Choroid plexus epithelial cell (primary cell): ENCODE results near the gene WNT7B.

Source experiments
- DNase-seq: peaks from one replicate; pipeline ENCODE4 v3.0.0-alpha.2; 2010; ENCODE audit warnings: low read depth
- H3K4me3 ChIP-seq: 2 replicates; pipeline ENCODE4 v1.5.1; 2011; ENCODE audit warnings: low read depth, mild to moderate bottlenecking, control low read depth, low read length, moderate library complexity
- TF ChIP-seq, protein P1 (sequence below): conservative IDR thresholded peaks from 2 replicates; pipeline ENCODE4 v1.5.1; 2011; ENCODE audit warnings: low read depth, mild to moderate bottlenecking, control low read depth, inconsistent platforms, low read length, moderate library complexity

The WNT7B gene

DNA sequence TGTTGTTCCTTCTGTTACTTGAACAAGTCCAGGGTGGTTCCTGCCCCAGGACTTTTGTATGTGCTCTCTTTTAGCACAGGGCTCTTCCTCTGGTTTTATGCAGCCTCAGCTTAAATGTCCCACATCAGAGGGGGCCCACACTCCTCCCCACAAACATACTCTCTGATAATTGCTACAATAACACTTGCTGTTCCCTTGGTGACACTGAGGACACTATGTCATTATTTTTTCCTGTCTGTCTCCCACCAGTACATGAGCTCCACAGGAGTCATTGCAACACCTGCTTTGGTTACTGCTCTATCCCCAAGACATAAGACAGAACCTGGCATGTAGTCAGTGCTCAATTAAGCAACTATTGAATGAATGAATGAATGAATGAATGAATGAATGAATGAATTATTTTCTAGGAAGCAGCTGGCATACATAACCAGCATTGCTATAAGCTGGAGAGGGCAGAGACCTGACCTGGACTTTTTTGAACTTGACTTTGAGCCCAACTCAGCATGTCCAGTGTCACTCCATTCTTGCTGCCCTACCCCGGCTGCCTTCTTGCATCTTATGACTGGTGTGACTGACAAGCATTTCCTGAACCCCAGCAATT lies 7.5 kb upstream of the WNT7B start:
- TF ChIP-seq, protein P1, sequence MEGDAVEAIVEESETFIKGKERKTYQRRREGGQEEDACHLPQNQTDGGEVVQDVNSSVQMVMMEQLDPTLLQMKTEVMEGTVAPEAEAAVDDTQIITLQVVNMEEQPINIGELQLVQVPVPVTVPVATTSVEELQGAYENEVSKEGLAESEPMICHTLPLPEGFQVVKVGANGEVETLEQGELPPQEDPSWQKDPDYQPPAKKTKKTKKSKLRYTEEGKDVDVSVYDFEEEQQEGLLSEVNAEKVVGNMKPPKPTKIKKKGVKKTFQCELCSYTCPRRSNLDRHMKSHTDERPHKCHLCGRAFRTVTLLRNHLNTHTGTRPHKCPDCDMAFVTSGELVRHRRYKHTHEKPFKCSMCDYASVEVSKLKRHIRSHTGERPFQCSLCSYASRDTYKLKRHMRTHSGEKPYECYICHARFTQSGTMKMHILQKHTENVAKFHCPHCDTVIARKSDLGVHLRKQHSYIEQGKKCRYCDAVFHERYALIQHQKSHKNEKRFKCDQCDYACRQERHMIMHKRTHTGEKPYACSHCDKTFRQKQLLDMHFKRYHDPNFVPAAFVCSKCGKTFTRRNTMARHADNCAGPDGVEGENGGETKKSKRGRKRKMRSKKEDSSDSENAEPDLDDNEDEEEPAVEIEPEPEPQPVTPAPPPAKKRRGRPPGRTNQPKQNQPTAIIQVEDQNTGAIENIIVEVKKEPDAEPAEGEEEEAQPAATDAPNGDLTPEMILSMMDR = no peak
- no peak for DNase-seq

DNA sequence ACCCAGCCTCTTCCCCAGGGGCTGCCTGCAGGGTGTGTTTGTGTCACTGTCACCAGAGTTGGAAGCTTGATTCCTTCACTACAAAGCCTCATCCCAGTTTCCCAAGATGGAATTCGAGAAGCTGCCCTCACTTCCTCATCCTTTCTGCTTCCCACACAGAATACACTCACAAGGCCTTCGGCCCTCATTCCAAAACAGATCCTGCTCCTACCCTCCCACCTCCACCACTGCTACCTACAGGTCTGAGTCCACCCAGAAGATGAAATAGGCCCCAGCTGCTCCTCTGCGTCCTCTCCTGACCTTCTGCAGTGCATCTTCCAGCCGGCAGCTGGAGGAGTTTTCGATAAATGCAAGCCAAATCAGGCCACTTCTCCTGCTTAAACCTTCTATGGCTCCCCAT lies 6.8 kb upstream of the WNT7B start:
- no peak overlapping the region for H3K4me3 ChIP-seq
- no peak for DNase-seq
- TF ChIP-seq, protein P1 = no peak

More for the DNA sequence above, 7.5 kb upstream of the WNT7B start:
- H3K4me3 ChIP-seq = no peak overlapping the region

DNA sequence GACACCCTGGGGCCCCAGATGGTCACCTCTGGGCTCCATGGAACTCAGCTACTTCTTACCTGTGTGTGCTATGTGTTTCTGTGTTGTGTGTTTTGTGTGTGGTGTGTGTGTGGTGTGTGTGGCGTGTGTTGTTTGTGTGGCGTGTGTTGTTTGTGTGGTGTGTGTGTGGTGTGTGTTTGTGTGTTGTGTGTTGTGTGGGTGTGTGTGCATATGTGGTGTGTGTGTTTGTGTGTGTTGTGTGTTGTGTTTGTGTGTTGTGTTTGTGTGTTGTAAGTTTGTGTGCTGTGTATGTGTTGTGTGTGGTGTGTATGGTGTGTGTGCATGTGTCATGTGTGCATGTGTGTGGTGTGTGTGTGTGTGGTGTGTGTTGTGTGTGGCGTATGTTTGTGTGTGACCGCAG lies 3.8 kb upstream of the WNT7B start:
- TF ChIP-seq, protein P1 = no peak
- no peak for DNase-seq

DNA sequence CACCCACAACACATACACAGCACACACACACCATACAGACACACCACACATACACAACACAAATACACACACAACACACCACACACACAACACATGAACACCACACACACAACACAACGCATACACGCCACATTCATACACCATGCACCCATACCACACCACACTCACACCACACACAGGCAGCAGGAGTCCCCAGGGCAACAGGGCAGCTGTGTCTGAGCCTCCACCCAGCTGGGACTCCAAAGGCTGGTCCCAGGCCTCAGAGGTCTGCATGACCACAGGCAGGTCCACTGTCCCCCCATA lies 3.3 kb upstream of the WNT7B start:
- TF ChIP-seq, protein P1 = no peak

More for the DNA sequence above, 3.8 kb upstream of the WNT7B start:
- no peak overlapping the region for H3K4me3 ChIP-seq

DNA sequence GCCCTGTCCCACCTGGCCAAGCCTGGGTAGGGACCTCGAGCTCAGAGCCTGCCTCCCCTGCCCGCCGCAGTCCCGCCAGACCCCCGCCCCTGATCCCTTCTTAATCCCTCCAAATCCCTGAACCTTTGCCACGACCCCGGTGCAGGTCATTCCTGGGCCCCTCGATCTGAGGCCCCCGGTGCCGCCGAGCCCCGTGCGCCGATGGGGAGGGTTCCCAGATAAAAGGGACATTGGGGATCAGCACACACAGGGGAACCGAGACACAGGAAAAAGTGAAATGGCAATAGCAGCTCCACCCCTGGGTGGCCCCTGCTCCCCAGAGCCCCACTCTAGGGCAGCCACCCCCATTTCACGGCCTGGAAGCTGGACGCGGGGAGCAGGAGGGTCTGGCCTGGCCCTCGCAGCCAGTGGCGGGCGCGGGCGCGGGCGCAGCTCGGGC lies 1.3 kb upstream of the WNT7B start:
- TF ChIP-seq, protein P1 = no peak
- no peak overlapping the region for H3K4me3 ChIP-seq
- DNase-seq = no peak

More for the DNA sequence above, 3.3 kb upstream of the WNT7B start:
- DNase-seq = no peak
- H3K4me3 ChIP-seq = no peak overlapping the region

DNA sequence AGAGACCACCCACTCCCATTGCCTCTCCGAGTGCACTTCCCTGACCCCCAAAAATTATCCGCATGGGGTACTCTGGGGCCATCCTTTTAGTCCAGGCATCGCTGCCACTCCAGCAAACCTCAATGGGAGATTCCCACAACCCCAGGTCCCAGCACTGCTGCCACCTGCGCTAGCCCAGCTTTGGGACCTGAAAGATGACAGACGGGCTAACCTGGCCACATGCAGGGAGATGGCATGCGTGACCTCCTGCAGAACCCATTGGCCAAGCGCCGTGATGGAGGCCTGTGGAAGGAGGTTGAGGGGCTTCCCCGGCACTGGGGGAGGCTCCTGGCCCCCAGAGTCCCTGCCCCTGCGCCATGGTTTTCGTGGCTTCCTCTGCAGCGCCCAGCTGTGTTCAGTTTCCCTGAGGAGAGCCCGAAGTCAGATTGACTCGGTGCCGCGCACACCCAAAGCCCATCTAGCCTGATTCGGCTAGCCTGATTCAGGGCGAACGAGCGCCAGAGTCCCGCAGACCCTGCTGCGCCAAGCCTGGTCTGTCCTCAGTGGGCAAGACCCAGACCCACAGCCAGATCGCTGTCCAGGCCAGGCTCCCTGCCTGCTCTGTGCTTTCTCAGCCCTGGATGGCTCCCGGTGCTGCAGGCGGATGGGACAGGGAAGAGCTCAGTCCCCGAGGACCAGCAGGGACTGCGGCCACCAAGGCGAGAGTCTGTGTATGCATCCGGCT lies 751 bp upstream of the WNT7B start:
- TF ChIP-seq, protein P1 = no peak
- DNase-seq = no peak
- H3K4me3 ChIP-seq = no peak overlapping the region
